OCI-LY3 (cell line): Measurements from ENCODE around the gene DHTKD1.

Experiments used
- CTCF ChIP-seq: fragments of 200-600, 300-600 bp; sonication (generic); IDR thresholded peaks from 2 replicates; pipeline ENCODE4 v1.5.1; 2014; ENCODE audit warnings: antibody characterized with exemption, low read length, low read depth
- EZH2phosphoT487 ChIP-seq: fragments of 200-600 bp; shearing (Covaris generic); IDR thresholded peaks from 2 replicates; pipeline ENCODE4 v1.6.1; 2018; ENCODE audit warnings: antibody characterized with exemption, mixed run types, low read depth

GRCh38 chr10:12050528-12050927 is 18.2 kb upstream of the DHTKD1 start:
- TF ChIP-seq CTCF (no peak), EZH2phosphoT487 (no peak)
